ENCODE data around the gene BOD1. TPM values are rescaled to one million over a fixed set of nuclear protein-coding genes. Genes with fewer than 3 reads are reported as not detected.
A peak's percentile ranks its signal among the peaks of the same experiment; 100 is the strongest.

The BOD1 gene
- total RNA-seq (2014; rRNA removed; shearing (Covaris generic)): 62.8 and 94.7 TPM in 2 replicates

- peak; percentile 98 for DNase-seq (ENCODE audit: low read depth)
Observed at GRCh38 chr5:173616577-173617118, at the start of gene BOD1. Gene BOD1 (minus strand): TSS chr5:173616650. CDS start chr5:173616436, 214 bp downstream.

- DNase-seq (ENCODE audit: low read depth): no peak
Observed at GRCh38 chr5:173665326-173665725, 48.9 kb upstream of the BOD1 start.

- peak; percentile 7 for DNase-seq (ENCODE audit: low read depth)
Observed at GRCh38 chr5:173664154-173664526, 47.7 kb upstream of the BOD1 start.

GRCh38 chr5:173663352-173664153 is 47.1 kb upstream of the BOD1 start:
- no peak for DNase-seq (ENCODE audit: low read depth)

GRCh38 chr5:173662581-173663351 is 46.3 kb upstream of the BOD1 start:
- no peak for DNase-seq (ENCODE audit: low read depth)

- DNase-seq (ENCODE audit: low read depth): no peak
Observed at GRCh38 chr5:173660481-173661280, 44.2 kb upstream of the BOD1 start.

- no peak for DNase-seq (ENCODE audit: low read depth)
Observed at GRCh38 chr5:173659423-173659822, 43.0 kb upstream of the BOD1 start.

GRCh38 chr5:173657741-173658356 is 41.4 kb upstream of the BOD1 start:
- no peak for DNase-seq (ENCODE audit: low read depth)

- DNase-seq (ENCODE audit: low read depth): no peak
Observed at GRCh38 chr5:173655196-173655797, 38.8 kb upstream of the BOD1 start.

GRCh38 chr5:173653822-173654523 is 37.5 kb upstream of the BOD1 start:
- peak; percentile 20 for DNase-seq (ENCODE audit: low read depth)

- DNase-seq (ENCODE audit: low read depth): no peak
Observed at GRCh38 chr5:173648308-173648866, 31.9 kb upstream of the BOD1 start.

- DNase-seq (ENCODE audit: low read depth): peak; percentile 69
Observed at GRCh38 chr5:173646692-173647091, 30.2 kb upstream of the BOD1 start.

DNA sequence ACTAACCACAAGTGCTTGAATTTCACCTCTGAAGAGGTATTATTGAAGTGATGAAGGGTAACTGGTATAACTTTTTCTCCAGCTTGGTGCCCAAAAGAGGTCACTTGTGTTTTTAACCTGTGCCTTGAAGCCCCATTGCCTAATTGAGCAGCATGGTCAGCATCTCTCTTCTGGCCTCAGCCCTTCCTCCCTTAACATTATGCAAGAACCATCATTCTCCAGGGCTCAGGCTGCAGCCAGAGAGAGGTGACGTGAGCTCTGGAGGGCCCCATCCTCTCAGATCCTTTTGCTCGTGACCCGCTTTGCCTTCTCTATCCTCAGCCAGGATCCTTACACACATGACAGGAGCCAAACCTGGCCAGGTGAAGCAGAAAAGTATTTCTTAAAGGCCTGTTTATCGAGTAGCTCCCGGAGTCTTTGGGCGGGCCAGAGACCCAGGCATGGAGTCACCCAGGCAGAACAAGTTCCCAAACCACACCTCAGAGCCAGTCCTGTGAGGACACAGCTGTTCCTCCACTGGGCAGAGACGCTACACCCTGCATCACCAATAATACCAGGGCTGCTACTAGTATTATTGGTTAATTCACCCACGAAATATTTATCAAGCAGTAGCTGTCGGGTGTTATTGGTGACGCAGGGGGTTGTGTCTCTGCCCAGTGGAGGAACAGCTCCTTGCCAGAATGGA is 29.6 kb upstream of the BOD1 start:
- no peak for DNase-seq (ENCODE audit: low read depth)

GRCh38 chr5:173645437-173645807 is 29.0 kb upstream of the BOD1 start:
- DNase-seq (ENCODE audit: low read depth): peak; percentile 42

DNA sequence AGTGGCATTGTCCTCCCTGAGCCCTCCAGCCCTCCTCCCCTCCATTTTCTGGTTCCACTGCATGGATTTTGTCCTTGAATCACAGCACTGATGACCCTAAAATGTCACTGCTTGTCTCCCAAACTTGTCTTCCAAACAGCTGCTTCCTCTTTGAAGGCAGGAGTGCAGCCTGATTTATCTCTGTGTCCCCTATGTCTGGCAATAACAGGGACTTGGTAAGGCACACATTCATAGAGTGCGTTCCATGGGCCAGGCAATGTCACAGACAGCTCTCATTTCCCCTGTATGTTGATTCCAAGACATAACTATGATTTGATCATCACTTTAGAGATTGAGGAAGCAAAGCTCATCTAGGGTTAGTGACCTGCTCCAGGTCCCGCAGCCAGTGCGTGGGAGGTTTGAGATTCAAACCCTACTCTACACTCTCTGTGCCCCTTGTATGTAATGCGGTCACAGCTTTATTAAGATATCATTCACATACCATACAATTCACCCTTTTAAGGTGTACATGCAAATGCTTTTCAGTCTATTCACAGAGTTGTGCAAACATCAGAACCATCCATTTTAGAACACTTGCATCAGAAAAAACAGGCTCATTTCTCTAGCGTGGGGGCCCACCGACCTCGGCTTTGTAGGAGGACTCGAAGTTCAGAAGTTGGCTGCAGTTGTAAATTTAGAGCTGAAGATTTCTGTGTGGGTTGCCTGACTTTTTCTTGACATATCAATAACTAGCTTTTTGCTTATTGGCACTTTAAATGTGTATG is 28.4 kb upstream of the BOD1 start:
- DNase-seq (ENCODE audit: low read depth): no peak

- DNase-seq (ENCODE audit: low read depth): peak; percentile 36
Observed at GRCh38 chr5:173643964-173644363, 27.5 kb upstream of the BOD1 start.

GRCh38 chr5:173642895-173643481 is 26.5 kb upstream of the BOD1 start:
- DNase-seq (ENCODE audit: low read depth): no peak

GRCh38 chr5:173642191-173642816 is 25.9 kb upstream of the BOD1 start:
- DNase-seq (ENCODE audit: low read depth): no peak

Data from M059J (cell line).